COLO668 (cell line): ENCODE measurements around the gene SLC27A3.
A peak's percentile ranks its signal among the peaks of the same experiment; 100 is the strongest.
"Not testable (repeated sequence)": the region's sequence is repeated elsewhere in the genome, so short reads cannot be mapped to it uniquely, and the experiment has no call there.

Experiments
- DNase-seq: peaks from one replicate; lab custom pipeline; 2025; ENCODE audit not compliant: unreplicated experiment; lab: John Stamatoyannopoulos, UW

SLC27A3 gene

GRCh38 chr1:153779781-153780541 lies 4.8 kb downstream of the SLC27A3 start:
- DNase-seq = no peak

GRCh38 chr1:153780551-153780950 lies 5.3 kb downstream of the SLC27A3 start:
- no peak for DNase-seq

- DNase-seq = not testable (repeated sequence)
Measured at GRCh38 chr1:153782648-153783047, 7.4 kb downstream of the SLC27A3 start.

GRCh38 chr1:153783233-153784190 lies 8.3 kb downstream of the SLC27A3 start:
- peak; percentile 96 for DNase-seq

- no peak for DNase-seq
Measured at GRCh38 chr1:153786038-153786790, 11.0 kb downstream of the SLC27A3 start.

GRCh38 chr1:153789478-153790034 lies 14.3 kb downstream of the SLC27A3 start:
- peak; percentile 70 for DNase-seq

GRCh38 chr1:153790313-153790965 lies 15.2 kb downstream of the SLC27A3 start:
- peak; percentile 58 for DNase-seq

- DNase-seq = no peak
Measured at GRCh38 chr1:153790966-153791647, 15.9 kb downstream of the SLC27A3 start.

GRCh38 chr1:153791648-153792253 lies 16.5 kb downstream of the SLC27A3 start:
- no peak for DNase-seq

GRCh38 chr1:153792631-153793041 lies 17.4 kb downstream of the SLC27A3 start:
- no peak for DNase-seq

GRCh38 chr1:153793261-153793972 lies 18.2 kb downstream of the SLC27A3 start:
- no peak for DNase-seq

GRCh38 chr1:153793973-153794615 lies 18.9 kb downstream of the SLC27A3 start:
- DNase-seq = no peak

- no peak for DNase-seq
Measured at GRCh38 chr1:153794624-153795329, 19.6 kb downstream of the SLC27A3 start.

GRCh38 chr1:153795330-153795837 lies 20.2 kb downstream of the SLC27A3 start:
- DNase-seq = peak; percentile 56

- no peak for DNase-seq
Measured at GRCh38 chr1:153795934-153796785, 21.0 kb downstream of the SLC27A3 start.
